H1 (cell line): ENCODE results near the gene NXPH1. TPM values are rescaled to one million over a fixed set of nuclear protein-coding genes. Genes with fewer than 3 reads are reported as not detected.

Experiments used
- CTCF ChIA-PET: fragments of 300-600 bp; sonication (Branson Sonifier 250); formaldehyde crosslinking; loops from one replicate; lab custom pipeline; 2021; ENCODE audit not compliant: partially characterized antibody; lab: Charles Lee
- POLR2A ChIA-PET: fragments of 300-600 bp; sonication (Branson Sonifier 250); formaldehyde crosslinking; loops from one replicate; lab custom pipeline; 2021; ENCODE audit warnings: inconsistent platforms; ENCODE audit not compliant: partially characterized antibody; lab: Charles Lee
- DNase-seq, 2 experiments: peaks; one replicate each; pipeline versions ENCODE4 v3.0.0 to v3.0.0-alpha.2; 2010 to 2022; ENCODE audit warnings: low spot score in 2 of 2, low read depth in 1 of 2, mixed read lengths in 1 of 2
- FAIRE-seq: peaks from 2 replicates; lab custom pipeline; 2011; peaks lifted over from hg19 to GRCh38; lab: Jason Lieb, UNC
- H2AFZ ChIP-seq: 2 replicates; pipeline ENCODE4 v1.8.1; 2012; ENCODE audit warnings: low read length, inconsistent platforms
- H2AK5ac ChIP-seq: 2 replicates; pipeline ENCODE4 v1.6.1; 2013; ENCODE audit warnings: low read depth, low read length
- H2BK120ac ChIP-seq: replicated peaks from 2 replicates; pipeline ENCODE3; 2013; ENCODE audit warnings: low read depth, low read length, inconsistent platforms
- H2BK12ac ChIP-seq: 2 replicates; pipeline ENCODE4 v1.6.1; 2013; ENCODE audit warnings: low read depth, low read length
- H2BK15ac ChIP-seq: 2 replicates; pipeline ENCODE4 v1.6.1; 2013; ENCODE audit warnings: low read length
- H2BK20ac ChIP-seq: 2 replicates; pipeline ENCODE4 v1.6.1; 2013; ENCODE audit warnings: low read length
- H2BK5ac ChIP-seq: 2 replicates; pipeline ENCODE4 v1.6.1; 2013; ENCODE audit warnings: low read depth, low read length
- H3K14ac ChIP-seq: 2 replicates; pipeline ENCODE4 v1.6.1; 2013; ENCODE audit warnings: inconsistent platforms; ENCODE audit not compliant: insufficient read length
- H3K18ac ChIP-seq: 2 replicates; pipeline ENCODE4 v1.6.1; 2013; ENCODE audit warnings: low read length; ENCODE audit errors: extremely low read depth
- H3K23ac ChIP-seq: 2 replicates; pipeline ENCODE4 v1.6.1; 2013; ENCODE audit warnings: inconsistent platforms; ENCODE audit not compliant: insufficient read length
- H3K23me2 ChIP-seq: 2 replicates; pipeline ENCODE4 v1.6.1; 2013; ENCODE audit warnings: low read depth, low read length
- H3K27ac ChIP-seq: 2 replicates; pipeline ENCODE4 v1.6.1; 2011; ENCODE audit warnings: low read depth, low read length, inconsistent platforms
- H3K27me3 ChIP-seq, 4 experiments: replicated peaks in 1 of 4; 1 replicate in 1 of 4; 2 replicates in 3 of 4; pipeline versions ENCODE4 v1.6.1 to v1.8.1; 2011 to 2013; ENCODE audit warnings: low read length in 3 of 4, mild to moderate bottlenecking in 3 of 4, inconsistent platforms in 2 of 4, mixed read lengths in 2 of 4, moderate library complexity in 1 of 4; ENCODE audit not compliant: control insufficient read depth in 3 of 4, insufficient read depth in 3 of 4; ENCODE audit errors: extremely low read depth in 1 of 4
- H3K36me3 ChIP-seq, 4 experiments: 2 replicates each; pipeline versions ENCODE4 v1.6.1 to v1.8.1; 2011 to 2013; ENCODE audit warnings: mild to moderate bottlenecking in 4 of 4, low read length in 3 of 4, moderate library complexity in 2 of 4, control low read depth in 1 of 4, inconsistent platforms in 1 of 4; ENCODE audit not compliant: insufficient read depth in 4 of 4, control insufficient read depth in 2 of 4
- H3K4ac ChIP-seq: replicated peaks from 2 replicates; pipeline ENCODE3; 2013; ENCODE audit warnings: low read length, low read depth, mixed read lengths, inconsistent platforms; ENCODE audit not compliant: insufficient read length
- H3K4me1 ChIP-seq, 4 experiments: replicated peaks in 1 of 4; 1 replicate in 1 of 4; 2 replicates in 3 of 4; pipeline versions ENCODE4 v1.6.1 to v1.8.1; 2011 to 2013; ENCODE audit warnings: low read length in 3 of 4, inconsistent platforms in 2 of 4, mixed read lengths in 1 of 4; ENCODE audit not compliant: insufficient read depth in 4 of 4, control insufficient read depth in 3 of 4
- H3K4me2 ChIP-seq, 2 experiments: 2 replicates each; pipeline versions ENCODE4 v1.6.1 to v1.8.1; 2011 to 2013; ENCODE audit warnings: low read depth in 2 of 2, low read length in 2 of 2, control low read depth in 1 of 2, inconsistent platforms in 1 of 2, mild to moderate bottlenecking in 1 of 2; ENCODE audit not compliant: insufficient read depth in 1 of 2
- H3K4me3 ChIP-seq, 4 experiments: fragments of 200-600, 300-600 bp in 1 of 4; sonication (generic), shearing (Covaris generic), sonication (Bioruptor Twin) in 1 of 4; 2 replicates each; pipeline versions ENCODE4 v1.5.1 to v1.8.1; 2011 to 2016; ENCODE audit warnings: low read length in 4 of 4, low read depth in 3 of 4, control low read depth in 2 of 4, inconsistent platforms in 2 of 4, mild to moderate bottlenecking in 2 of 4, mixed read lengths in 1 of 4, moderate library complexity in 1 of 4; ENCODE audit not compliant: insufficient read depth in 2 of 4; ENCODE audit errors: extremely low read depth in 1 of 4
- H3K56ac ChIP-seq: replicated peaks from 2 replicates; pipeline ENCODE3; 2013; ENCODE audit warnings: low read depth, mild to moderate bottlenecking, mixed read lengths, low read length, inconsistent platforms; ENCODE audit not compliant: insufficient read length
- H3K79me1 ChIP-seq: 2 replicates; pipeline ENCODE4 v1.6.1; 2013; ENCODE audit warnings: low read depth, low read length, control low read depth
- H3K79me2 ChIP-seq, 2 experiments: 2 replicates each; pipeline versions ENCODE4 v1.6.1 to v1.8.1; 2012 to 2013; ENCODE audit warnings: low read length in 2 of 2, mild to moderate bottlenecking in 2 of 2, inconsistent platforms in 1 of 2; ENCODE audit not compliant: insufficient read depth in 2 of 2, control insufficient read depth in 1 of 2
- H3K9ac ChIP-seq, 4 experiments: replicated peaks in 1 of 4; 1 replicate in 1 of 4; 2 replicates in 3 of 4; pipeline versions ENCODE4 v1.6.1 to v1.8.1; 2011 to 2013; ENCODE audit warnings: low read depth in 3 of 4, low read length in 3 of 4, control low read depth in 2 of 4, mild to moderate bottlenecking in 2 of 4, moderate library complexity in 2 of 4, inconsistent platforms in 1 of 4; ENCODE audit errors: extremely low read depth in 1 of 4
- H3K9me3 ChIP-seq, 2 experiments: 2 replicates each; pipeline versions ENCODE4 v1.6.1 to v1.8.1; 2012 to 2013; ENCODE audit warnings: mild to moderate bottlenecking in 2 of 2, moderate library complexity in 2 of 2, control low read depth in 1 of 2, inconsistent platforms in 1 of 2, low read depth in 1 of 2, low read length in 1 of 2, mixed read lengths in 1 of 2; ENCODE audit not compliant: insufficient read depth in 2 of 2
- H4K20me1 ChIP-seq, 2 experiments: replicated peaks in 1 of 2; 2 replicates each; pipeline versions ENCODE3 to v1.8.1; 2011 to 2013; ENCODE audit warnings: inconsistent platforms in 2 of 2, low read length in 2 of 2, mild to moderate bottlenecking in 1 of 2; ENCODE audit not compliant: insufficient read depth in 2 of 2, control insufficient read depth in 1 of 2
- H4K5ac ChIP-seq: 2 replicates; pipeline ENCODE4 v1.6.1; 2013; ENCODE audit warnings: low read length, low read depth, mixed read lengths, inconsistent platforms; ENCODE audit not compliant: insufficient read length
- H4K8ac ChIP-seq: 2 replicates; pipeline ENCODE4 v1.8.0; 2013; ENCODE audit warnings: mild to moderate bottlenecking, moderate library complexity, low read length, inconsistent platforms; ENCODE audit not compliant: insufficient read depth; ENCODE audit errors: extremely low read depth
- H4K91ac ChIP-seq: replicated peaks from 2 replicates; pipeline ENCODE3; 2013; ENCODE audit warnings: low read length, mixed read lengths, inconsistent platforms; ENCODE audit not compliant: insufficient read length
- CTBP2 ChIP-seq: IDR thresholded peaks from 2 replicates; pipeline ENCODE4 v1.7.0; 2011; ENCODE audit warnings: borderline replicate concordance, mild to moderate bottlenecking, moderate library complexity, mixed read lengths, low read length; ENCODE audit not compliant: insufficient read depth, insufficient read length
- GTF2F1 ChIP-seq: IDR thresholded peaks from 2 replicates; pipeline ENCODE4 v1.6.1; 2012; ENCODE audit warnings: low read depth, low read length, improper control_type of control experiment, borderline replicate concordance
- HDAC2 ChIP-seq, 2 experiments: fragments of 300-600 bp in 1 of 2; sonication (generic) in 1 of 2; IDR thresholded peaks; 2 replicates each; pipeline ENCODE4 v1.6.1; 2011 to 2012; ENCODE audit warnings: low read depth in 2 of 2, low read length in 2 of 2, mild to moderate bottlenecking in 2 of 2, moderate library complexity in 2 of 2, borderline replicate concordance in 1 of 2, inconsistent platforms in 1 of 2
- NANOG ChIP-seq: IDR thresholded peaks from 2 replicates; pipeline ENCODE4 v1.6.1; 2011; ENCODE audit warnings: low read length, low read depth, mild to moderate bottlenecking, inconsistent platforms; ENCODE audit not compliant: insufficient read depth, poor library complexity, severe bottlenecking
- POLR2A ChIP-seq, 2 experiments: IDR thresholded peaks; 1 replicate in 1 of 2; 2 replicates in 1 of 2; pipeline ENCODE4 v1.6.1; 2011; ENCODE audit warnings: low read depth in 2 of 2, low read length in 2 of 2, mild to moderate bottlenecking in 2 of 2; ENCODE audit errors: control extremely low read depth in 1 of 2
- POLR2AphosphoS5 ChIP-seq: IDR thresholded peaks from 2 replicates; pipeline ENCODE4 v1.6.1; 2011; ENCODE audit warnings: low read depth, low read length
- RBBP5 ChIP-seq: IDR thresholded peaks from 2 replicates; pipeline ENCODE4 v1.7.1; 2012; ENCODE audit warnings: low read depth, mild to moderate bottlenecking, inconsistent platforms, low read length, moderate library complexity, borderline replicate concordance
- RFX5 ChIP-seq: IDR thresholded peaks from 2 replicates; pipeline ENCODE4 v1.6.1; 2011; ENCODE audit warnings: low read depth, low read length, improper control_type of control experiment, borderline replicate concordance
- TCF12 ChIP-seq: IDR thresholded peaks from 2 replicates; pipeline ENCODE4 v1.6.1; 2011; ENCODE audit warnings: low read depth, mild to moderate bottlenecking, low read length
- WGBS, 2 experiments: shearing (Covaris generic) in 1 of 2; methylation state at CpG; one replicate each; pipeline versions ENCODE4 v1.1.6 to v1.1.7; 2013 to 2015; ENCODE audit warnings: low lambda C conversion rate in 2 of 2, mixed read lengths in 2 of 2, inconsistent platforms in 1 of 2, low coverage in 1 of 2, missing lambda C conversion rate in 1 of 2; ENCODE audit not compliant: insufficient replicate concordance in 2 of 2, insufficient coverage in 1 of 2, insufficient read length in 1 of 2; ENCODE audit errors: extremely low coverage in 1 of 2, missing lambda C conversion rate in 1 of 2; 5-methylcytosine and 5-hydroxymethylcytosine counted together
- polyA plus RNA-seq, 7 experiments: library from polyadenylated mRNA; depleted of rRNA in 3 of 7; stranded (reverse) in 5 of 7; unstranded in 2 of 7; fragments of >200 nt in 5 of 7; fragments of 200-250 nt in 2 of 7; gene quantifications; 1 replicate in 5 of 7; 2 replicates in 1 of 7; 4 replicates in 1 of 7; pipeline versions ENCODE4 v1.2.1 to v1.2.3, GENCODE V29; 2011 to 2013; ENCODE audit warnings: missing spikeins in 2 of 7, mixed read lengths in 2 of 7
- total RNA-seq: library from RNA; stranded (reverse); fragmentation: NEBNext Ultra II Directional; extraction: Animal tissue kit (Norgen Biotek cat#: 25700); gene quantifications from 2 replicates; pipeline ENCODE4 v1.2.1, GENCODE V29; 2021

The NXPH1 gene
- total and polyA plus RNA-seq, 2 of the 8 experiments (the other 6 are each of a cell fraction or from before 2014, with no cell fraction given): 0.14 to 1.0 TPM

GRCh38 chr7:8613191-8613590, 179.8 kb downstream of the NXPH1 start:
- Histone ChIP-seq H2BK12ac (no peak overlapping the region), H2BK15ac (no peak overlapping the region), H2BK120ac (no peak overlapping the region)
- no peak for TF ChIP-seq CTBP2
- no peak for TF ChIP-seq HDAC2 (IDR thresholded peaks at IDR 0.05; ENCODE audit: borderline replicate concordance in 1 of 2, low read depth in 2 of 2, low read length in 2 of 2)
- no peak for TF ChIP-seq POLR2A (IDR thresholded peaks at IDR 0.05; ENCODE audit: control extremely low read depth in 1 of 2, low read depth in 2 of 2, low read length in 2 of 2)
- no peak for TF ChIP-seq RBBP5
- TF ChIP-seq POLR2AphosphoS5: no peak
- TF ChIP-seq TCF12: no peak
- no peak for TF ChIP-seq GTF2F1
- no peak for TF ChIP-seq NANOG
- TF ChIP-seq RFX5: no peak
- TF ChIP-seq, all 59 proteins: peak for 0
- Histone ChIP-seq H3K79me1 (no peaks in the 10 kb centered on the region), H2BK5ac (no peak overlapping the region), H3K9me3 (no peaks in the 10 kb centered on the region), H3K4ac (no peak overlapping the region), H3K14ac (no peak overlapping the region), H3K23me2 (no peaks in the 10 kb centered on the region), H2AFZ (no peak overlapping the region), H2BK20ac (no peak overlapping the region), H4K8ac (no peak overlapping the region), H3K36me3 (no peaks in the 10 kb centered on the region), H3K27me3 (no peaks in the 10 kb centered on the region), H3K4me3 (no peak overlapping the region), H3K27ac (no peak overlapping the region), H3K23ac (no peak overlapping the region), H4K20me1 (no peaks in the 10 kb centered on the region), H3K56ac (no peak overlapping the region), H4K5ac (no peak overlapping the region), H3K4me1 (no peaks in the 10 kb centered on the region; a peak in 1 of 7 replicates), H4K91ac (no peak overlapping the region), H3K9ac (no peak overlapping the region), H2AK5ac (no peak overlapping the region), H3K4me2 (no peak overlapping the region), H3K79me2 (no peaks in the 10 kb centered on the region), H3K18ac (no peak overlapping the region)
- no peak for FAIRE-seq
- ChIA-PET POLR2A (interaction anchor here (1.0 kb wide), 1 partner anchor 11 kb away, joined by 3 read pairs; no protein-coding TSS in a partner anchor), CTCF (no interaction called here)
- no peak for DNase-seq
- WGBS, 2 experiments: 80% methylated on average over 2 of the region's 2 CpGs; no CpG with 5 or more reads in 1 of the 2 experiments
